Hematopoietic multipotent progenitor cell treated with erythropoietin and hydrocortisone succinate and interleukin-3 and kit ligand, for 17 days (in vitro differentiated cells): ENCODE results near the gene DDB1.

Source experiments
- DNase-seq: peaks from one replicate; pipeline ENCODE4 v3.0.0-alpha.2; 2015; ENCODE audit warnings: low spot score

Gene DDB1

DNA sequence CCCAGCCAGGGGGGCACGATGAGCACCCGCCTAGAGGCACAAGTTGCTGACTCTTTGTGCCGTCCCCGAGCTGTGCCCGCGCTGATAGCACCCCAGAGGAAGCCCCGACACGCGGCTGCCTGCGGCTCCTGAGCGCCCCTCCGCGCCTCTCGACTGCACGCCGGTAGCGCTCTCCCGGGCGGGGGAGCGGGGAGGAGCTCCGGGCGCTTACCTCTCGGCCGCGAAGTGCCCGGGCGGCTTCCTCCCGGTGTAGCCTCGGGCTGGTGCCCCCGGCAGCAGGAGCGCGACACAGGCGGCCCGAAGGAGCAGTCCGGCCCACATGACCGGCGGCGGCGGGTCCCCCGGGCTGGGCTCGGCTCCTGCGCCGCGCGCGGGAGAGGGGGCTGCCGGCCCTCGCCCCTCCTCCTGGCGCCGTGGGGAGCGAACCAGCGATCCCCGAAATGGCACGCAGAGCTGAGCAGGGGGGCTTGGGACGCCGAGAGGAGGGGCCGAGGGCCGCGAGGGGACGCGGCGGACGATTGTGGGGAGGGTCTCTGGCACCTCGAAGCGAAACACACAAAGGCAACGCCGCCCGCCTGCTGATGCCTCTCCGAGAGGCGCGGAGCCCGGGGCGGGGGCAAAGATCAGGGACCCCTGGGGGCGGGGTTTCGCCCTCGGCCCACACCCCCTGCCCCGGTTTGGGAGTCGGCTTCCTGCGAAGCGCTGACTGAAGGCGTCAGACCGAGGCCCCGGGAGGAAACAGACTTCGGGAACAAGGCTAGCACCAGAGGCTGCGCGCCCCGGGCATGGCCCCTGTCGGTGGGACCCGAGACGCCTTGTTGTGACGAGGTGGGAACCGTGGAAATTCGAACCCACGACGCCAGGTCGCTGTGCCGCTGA is 37.9 kb downstream of the DDB1 start, which contains the start of gene VWCE:
TSS of gene VWCE (minus strand) at position 600 of the 879 bp plus-strand sequence. CDS start at position 321, 279 bp downstream.
- peak; percentile 88 for DNase-seq

GRCh38 chr11:61293867-61294716 is 38.8 kb downstream of the DDB1 start:
- peak; percentile 63 for DNase-seq

DNA sequence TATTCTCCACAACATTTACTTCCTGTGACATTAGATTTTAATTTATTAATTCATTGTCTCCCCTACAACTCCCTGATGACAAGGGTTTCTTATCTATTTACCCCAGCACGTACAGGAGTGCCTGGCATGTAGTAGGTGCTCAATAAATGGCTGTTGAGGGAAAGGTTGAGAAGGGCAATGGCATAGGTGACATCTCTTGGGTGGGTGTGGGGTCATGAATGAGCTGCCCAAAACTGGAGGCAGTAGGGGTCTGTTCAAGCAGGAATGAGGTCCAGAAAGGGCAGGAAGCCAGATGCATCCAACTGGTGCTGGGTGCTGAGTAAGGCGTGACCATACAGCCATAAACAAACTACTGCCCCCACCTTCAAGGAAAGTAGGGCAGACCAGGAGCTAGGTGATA is 40.5 kb downstream of the DDB1 start:
- peak; percentile 57 for DNase-seq

GRCh38 chr11:61290905-61291690 is 41.8 kb downstream of the DDB1 start:
- peak; percentile 46 for DNase-seq

DNA sequence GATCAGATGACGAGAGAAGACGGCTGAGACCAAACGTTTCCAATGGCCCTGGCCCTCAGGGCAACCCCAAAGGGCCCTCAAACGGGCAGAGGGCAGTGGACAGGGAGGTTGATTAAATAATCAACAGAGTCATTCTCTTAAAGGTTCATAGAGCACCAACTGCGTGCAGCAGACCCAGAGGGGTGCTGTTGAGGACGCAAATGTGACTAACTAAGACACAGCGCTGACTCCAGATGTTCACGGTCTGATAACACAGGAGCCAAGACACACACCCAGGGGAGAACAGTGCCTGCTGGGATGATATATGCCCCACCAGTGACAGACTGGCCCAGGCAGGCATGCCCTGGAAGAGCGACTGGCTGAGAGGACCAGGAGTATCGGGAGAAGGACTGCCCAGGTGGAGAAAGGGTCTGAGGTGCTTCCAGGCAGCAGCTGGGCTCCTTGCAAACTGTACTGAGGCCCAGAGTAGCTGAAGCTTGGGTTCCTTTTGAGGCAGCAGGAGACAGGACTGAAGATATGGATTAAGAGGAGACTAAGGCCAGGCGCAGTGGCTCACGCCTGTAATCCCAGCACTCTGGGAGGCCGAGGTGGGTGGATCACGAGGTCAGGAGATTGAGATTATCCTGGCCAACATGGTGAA is 45.4 kb downstream of the DDB1 start:
- peak; percentile 93 for DNase-seq

DNA sequence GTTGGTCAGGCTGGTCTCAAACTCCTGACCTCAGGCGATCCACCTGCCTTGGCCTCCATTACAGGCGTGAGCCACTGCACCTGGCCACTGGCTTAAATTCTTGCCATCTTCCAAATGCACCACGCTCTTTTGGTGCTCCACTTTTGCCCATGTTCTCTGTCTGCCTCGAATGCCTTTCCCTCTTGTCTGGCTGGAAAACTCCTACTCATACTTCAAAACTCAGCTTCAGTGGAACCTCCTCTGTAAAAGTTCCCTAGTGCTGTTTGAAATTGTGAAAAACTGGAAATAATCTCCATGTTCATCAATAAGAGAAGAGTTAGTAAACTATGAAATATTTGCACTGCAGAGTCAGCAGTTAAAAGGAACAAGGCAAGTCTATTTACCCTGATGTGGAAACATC is 49.3 kb downstream of the DDB1 start:
- no peak for DNase-seq

DNA sequence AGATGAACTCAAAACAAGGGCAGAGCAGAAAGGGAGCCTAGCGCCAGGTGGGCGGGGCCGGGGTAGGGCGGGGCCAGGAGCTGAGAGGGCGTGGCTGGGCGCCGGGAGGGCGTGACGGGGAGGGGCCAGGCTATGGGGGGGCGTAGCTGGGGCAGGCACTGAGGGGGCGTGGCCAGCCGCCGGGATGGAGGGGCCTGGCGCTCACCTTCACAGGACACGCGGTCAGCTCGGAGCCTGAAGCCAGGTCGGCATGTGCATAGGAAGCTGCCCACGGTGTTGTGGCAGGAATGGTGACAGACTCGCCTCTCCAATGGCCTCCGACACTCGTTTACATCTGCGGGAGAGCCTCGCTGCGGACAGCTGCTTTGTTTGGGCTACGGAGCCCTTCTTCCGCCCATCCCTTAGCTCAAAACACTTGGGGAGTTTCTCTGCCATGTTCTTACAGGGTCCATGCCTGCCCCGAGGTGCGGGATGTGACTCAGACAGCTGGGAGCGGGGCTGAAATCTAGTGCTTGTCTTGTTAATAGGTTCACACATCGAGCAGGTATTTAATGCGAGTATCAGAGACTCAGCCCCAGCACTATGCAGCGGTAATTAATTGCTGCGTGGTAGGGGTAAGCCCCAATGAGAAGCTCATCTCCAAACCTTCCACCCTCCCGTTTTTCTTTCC is 51.2 kb downstream of the DDB1 start:
- DNase-seq, result peak; percentile 80

DNA sequence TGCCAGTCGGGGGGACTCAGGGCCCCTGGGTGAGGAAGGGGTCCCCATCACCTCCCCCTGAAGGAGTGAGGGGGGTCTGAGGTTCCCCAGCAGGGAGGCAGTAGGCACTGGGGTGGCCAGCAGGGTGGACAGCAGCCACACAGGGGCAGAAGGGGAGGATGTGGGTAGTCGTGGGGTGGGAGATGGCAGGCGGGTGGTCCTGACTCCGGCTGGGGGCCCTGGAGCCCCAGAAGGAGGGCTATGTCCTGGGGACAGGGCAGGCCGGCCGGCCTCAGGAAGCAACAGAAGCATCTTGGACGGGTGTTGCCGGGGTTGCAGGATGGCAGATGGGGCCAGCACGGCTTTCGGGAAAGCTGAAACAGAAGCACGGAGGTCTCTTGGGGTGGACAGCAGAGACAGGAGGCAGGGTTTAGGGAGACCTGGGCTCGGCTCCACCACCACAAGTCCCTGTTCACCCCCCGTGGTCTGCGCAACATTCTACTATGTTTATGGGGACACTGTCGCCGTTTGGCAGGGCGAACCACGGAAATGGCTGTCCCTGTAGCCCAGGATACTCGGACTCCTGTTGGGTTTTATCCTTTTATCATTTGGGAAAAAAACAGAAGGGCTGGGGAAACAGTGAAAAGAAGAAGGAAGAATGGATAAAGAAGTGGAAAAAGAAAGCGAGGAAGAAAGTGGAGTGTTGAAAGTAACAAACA is 51.9 kb downstream of the DDB1 start:
- DNase-seq, result no peak

DNA sequence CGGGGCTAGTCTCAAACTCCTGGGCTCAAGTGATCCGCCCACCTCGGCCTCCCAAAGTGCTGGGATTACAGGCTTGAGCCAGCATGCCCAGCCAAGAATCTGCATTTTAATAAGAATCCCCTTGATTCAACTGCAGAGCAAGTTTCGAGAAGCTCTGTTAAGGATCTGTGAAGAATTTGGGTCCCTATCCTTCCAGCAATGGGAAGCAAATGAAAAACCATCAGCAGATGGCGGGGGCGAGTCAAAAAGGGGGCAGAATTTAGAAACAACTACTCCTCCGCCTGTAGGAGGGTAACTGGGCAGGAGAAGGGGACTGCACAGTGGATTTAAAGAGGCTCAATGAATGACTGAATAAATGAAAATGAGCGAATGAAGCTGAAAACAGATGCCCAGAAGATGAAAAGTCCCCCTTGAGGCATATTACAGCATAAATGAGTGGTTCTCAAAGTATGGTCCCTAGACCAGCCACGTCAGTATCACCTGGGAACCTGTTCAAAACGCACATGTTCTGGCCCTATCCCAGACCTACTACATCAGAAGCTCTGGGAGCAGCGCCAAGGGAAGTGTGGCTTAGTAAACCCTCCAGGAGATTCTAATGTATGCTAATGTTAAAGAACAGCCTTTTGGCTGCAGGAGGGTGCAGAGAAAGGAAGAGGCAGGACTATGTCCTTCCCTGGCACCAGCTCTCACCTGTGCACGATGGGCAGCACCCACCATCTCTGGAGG is 52.8 kb downstream of the DDB1 start:
- DNase-seq, result peak; percentile 46

- no peak for DNase-seq
Measured at GRCh38 chr11:61278001-61278470, 54.9 kb downstream of the DDB1 start.

DNA sequence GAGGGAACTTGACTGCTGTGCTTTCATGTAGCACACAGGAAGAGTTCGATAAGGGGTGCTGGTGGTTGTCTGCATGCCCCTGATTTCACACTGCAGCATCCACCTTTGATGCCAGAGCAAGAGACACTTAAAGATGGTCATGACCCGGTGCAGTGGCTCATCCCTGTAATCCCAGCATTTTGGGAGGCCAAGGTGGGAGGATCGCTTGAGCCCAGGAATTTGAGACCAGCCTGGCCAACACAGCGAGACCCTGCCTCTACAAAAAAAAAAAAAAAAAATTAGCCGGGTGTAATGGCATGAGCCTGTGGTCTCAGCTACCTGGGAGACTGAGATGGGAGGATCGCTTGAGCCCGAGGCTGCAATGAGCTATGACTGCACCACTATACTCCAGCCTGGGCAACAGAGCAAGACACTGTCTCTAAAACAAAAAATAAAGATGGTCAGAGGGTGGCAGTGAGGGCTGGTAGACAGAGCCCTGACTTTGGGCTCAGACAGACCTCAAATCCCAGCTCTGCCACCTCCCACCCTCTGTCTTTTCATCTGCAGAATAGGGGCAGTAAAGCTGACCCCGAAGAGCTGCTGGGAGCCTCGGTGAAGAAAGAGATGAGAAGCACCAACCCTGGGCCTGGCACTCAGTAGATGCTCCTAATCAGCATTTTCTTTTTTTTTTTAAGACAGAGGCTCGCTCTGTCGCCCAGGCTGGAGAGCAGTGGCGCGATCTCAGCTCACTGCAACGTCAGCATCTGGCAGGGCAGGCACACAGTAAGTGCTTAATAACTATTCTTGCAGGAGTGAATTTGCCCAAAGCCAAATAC is 55.5 kb downstream of the DDB1 start:
- no peak for DNase-seq

GRCh38 chr11:61275191-61275590 is 57.7 kb downstream of the DDB1 start:
- no peak for DNase-seq

DNA sequence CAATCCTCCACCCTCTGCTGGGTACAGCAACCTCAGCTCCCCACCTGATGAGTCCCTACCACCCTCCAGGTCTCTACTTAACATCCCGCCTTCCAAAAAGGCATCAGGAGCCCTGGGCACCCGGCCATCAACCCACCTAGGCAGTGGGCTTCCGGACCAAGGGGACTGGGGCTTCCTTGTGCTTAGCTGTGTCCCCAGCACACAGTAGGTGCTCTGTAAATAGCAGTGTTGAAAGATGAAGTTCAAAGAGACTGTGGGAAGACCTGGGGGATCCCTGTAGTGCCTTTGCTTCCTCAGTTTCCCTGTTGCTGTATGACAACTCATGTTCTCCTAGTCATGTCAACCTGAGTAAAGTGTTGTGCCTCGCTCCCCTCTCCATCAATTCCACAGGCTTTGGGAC is 58.8 kb downstream of the DDB1 start:
- DNase-seq, result no peak

DNA sequence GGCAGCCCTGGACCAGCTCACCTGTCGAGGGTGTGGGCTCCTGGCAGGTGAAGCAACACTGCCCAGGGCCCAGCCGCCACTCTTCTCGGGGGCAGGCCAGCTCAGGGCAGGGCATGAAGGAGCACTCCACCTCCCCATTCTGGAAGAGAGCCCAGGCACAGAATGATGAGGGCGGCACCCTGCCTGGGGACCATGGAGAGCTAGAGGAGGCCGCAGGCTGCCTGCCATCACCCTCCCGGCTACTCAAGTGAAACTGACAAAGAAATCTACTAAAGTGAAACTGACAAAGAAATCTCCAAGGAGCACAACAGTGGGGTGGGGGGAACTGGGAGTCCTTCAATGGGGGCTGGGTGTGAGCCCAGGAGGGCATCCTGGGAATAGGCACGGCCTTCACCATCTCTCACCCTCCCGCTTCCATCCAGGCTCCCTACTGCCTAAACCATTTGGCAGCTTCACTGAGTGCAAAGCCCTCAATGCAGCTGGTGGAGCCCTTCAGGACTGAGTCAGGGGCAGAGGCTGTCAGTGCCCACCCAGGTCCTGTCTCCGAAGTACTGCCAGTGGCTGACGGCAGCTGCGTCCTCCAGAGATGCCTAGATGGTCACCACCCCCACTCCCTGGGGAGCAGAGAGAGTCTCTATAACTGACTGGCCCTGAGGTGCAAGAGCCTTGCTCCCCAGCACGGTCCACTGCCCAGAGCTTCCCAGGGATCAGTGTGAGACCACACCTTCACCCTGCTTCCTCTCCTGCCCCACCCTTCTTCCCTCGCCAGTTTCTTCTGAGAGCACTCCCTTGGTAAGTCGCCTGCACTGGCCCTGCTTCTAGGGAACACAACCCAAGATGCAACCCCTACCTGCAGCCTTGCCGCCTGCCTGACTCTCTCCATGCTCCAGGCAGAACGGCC is 59.5 kb downstream of the DDB1 start:
- DNase-seq, result no peak

- no peak for DNase-seq
Measured at GRCh38 chr11:61272731-61273130, 60.2 kb downstream of the DDB1 start.

- DNase-seq, result no peak
Measured at GRCh38 chr11:61270354-61271076, 62.4 kb downstream of the DDB1 start.
